A673 (cell line): ENCODE results near the gene TMEM203. TPM values are rescaled to one million over a fixed set of nuclear protein-coding genes. Genes with fewer than 3 reads are reported as not detected.

ENCODE experiments used
- BruUV-seq: library from RNA; stranded (reverse); fragments of 400-500 nt; replicated peaks from 2 replicates; lab custom pipeline; 2021; lab: Mats Ljungman, UMichigan
- CTCF ChIA-PET: fragments of 300-600 bp; sonication (Branson Sonifier 250); formaldehyde crosslinking; loops from one replicate; lab custom pipeline; 2022; ENCODE audit warnings: antibody characterized with exemption; lab: Charles Lee
- POLR2A ChIA-PET: fragments of 300-600 bp; sonication (Branson Sonifier 250); formaldehyde crosslinking; loops from one replicate; lab custom pipeline; 2022; ENCODE audit warnings: antibody characterized with exemption; ENCODE audit not compliant: low non-redundant PET; lab: Charles Lee
- DNase-seq: peaks from one replicate; pipeline ENCODE4 v3.0.0-alpha.2; 2015; ENCODE audit warnings: low spot score
- H3K27ac ChIP-seq: fragments of 200-600 bp; sonication (generic); 2 replicates; pipeline ENCODE4 v1.5.1; 2016; ENCODE audit warnings: mixed run types, low read depth, mild to moderate bottlenecking, mixed read lengths, antibody characterized with exemption, low read length; ENCODE audit not compliant: poor library complexity, severe bottlenecking
- H3K27me3 ChIP-seq: fragments of 200-600 bp; sonication (generic); replicated peaks from 2 replicates; pipeline ENCODE4 v1.6.1; 2017; ENCODE audit warnings: mixed run types, low read depth, mild to moderate bottlenecking, mixed read lengths, antibody characterized with exemption, low read length; ENCODE audit not compliant: insufficient read depth, poor library complexity
- H3K36me3 ChIP-seq: fragments of 200-600 bp; sonication (generic); 2 replicates; pipeline ENCODE4 v1.6.1; 2016; ENCODE audit warnings: mixed run types, mild to moderate bottlenecking, mixed read lengths, antibody characterized with exemption, low read length; ENCODE audit not compliant: insufficient read depth, poor library complexity, severe bottlenecking
- H3K4me1 ChIP-seq: fragments of 200-600 bp; sonication (generic); 2 replicates; pipeline ENCODE4 v1.6.1; 2017; ENCODE audit warnings: mixed run types, mild to moderate bottlenecking, mixed read lengths, antibody characterized with exemption, low read length; ENCODE audit not compliant: insufficient read depth, poor library complexity, severe bottlenecking
- H3K4me3 ChIP-seq: fragments of 200-600 bp; sonication (generic); 2 replicates; pipeline ENCODE4 v1.5.1; 2016; ENCODE audit warnings: low read depth, mixed run types, mild to moderate bottlenecking, mixed read lengths, low read length; ENCODE audit not compliant: poor library complexity, severe bottlenecking
- H3K9me3 ChIP-seq: fragments of 200-600 bp; sonication (generic); 2 replicates; pipeline ENCODE4 v1.6.1; 2016; ENCODE audit warnings: mixed run types, low read depth, mild to moderate bottlenecking, mixed read lengths, antibody characterized with exemption, low read length; ENCODE audit not compliant: poor library complexity, severe bottlenecking
- CTCF ChIP-seq: fragments of 300-800, 200-600 bp; sonication (generic); conservative IDR thresholded peaks from 2 replicates; pipeline ENCODE4 v1.5.1; 2017; ENCODE audit warnings: low read depth, mild to moderate bottlenecking, antibody characterized with exemption, low read length, moderate library complexity, mixed read lengths
- EZH2 ChIP-seq: fragments of 200-600 bp; sonication (generic); IDR thresholded peaks from 2 replicates; pipeline ENCODE4 v1.6.1; 2017; ENCODE audit warnings: borderline replicate concordance, low read depth, mild to moderate bottlenecking, mixed read lengths, antibody characterized with exemption, low read length; ENCODE audit not compliant: poor library complexity, severe bottlenecking
- intact Hi-C: fragments of 100-400 bp; cut with micrococcal nuclease; formaldehyde crosslinking; loops from one replicate; pipeline ENCODE4 v1.10.0; 2022; ENCODE audit not compliant: unreplicated experiment
- total RNA-seq: library from RNA; stranded (reverse); gene quantifications from 2 replicates; pipeline ENCODE4 v1.2.3, GENCODE V29; 2021

The TMEM203 gene
- total RNA-seq, 1 experiment from 2014 or later = 37.5 TPM

- BruUV-seq = no TSS peak
- CTCF ChIA-PET = interaction anchor here (0.6 to 1.8 kb wide), 7 partner anchors 11 to 160 kb away, joined by 3 to 13 read pairs (median 3); no protein-coding TSS in a partner anchor
- Histone ChIP-seq H3K4me1 (peaks cover 10% of the 10 kb centered on the region), H3K27ac (peak overlapping the region; percentile 96), H3K4me3 (peak overlapping the region; percentile 98), H3K27me3 (no peaks in the 10 kb centered on the region), H3K9me3 (no peaks in the 10 kb centered on the region), H3K36me3 (peaks cover 2% of the 10 kb centered on the region)
- intact Hi-C loops = no loop called here
- DNase-seq = no peak
- TF ChIP-seq EZH2 (no peak), CTCF (no peak)
- POLR2A ChIA-PET = interaction anchor here (0.9 kb wide), 1 partner anchor 51 kb away, joined by 4 read pairs; the partner anchor contains the start of gene TUBB4B
These were observed 15.9 kb downstream of the TMEM203 start for GRCh38 chr9:137189297-137190295.

- intact Hi-C loops = no loop called here
- H3K4me1 ChIP-seq = peaks cover 10% of the 10 kb centered on the region
- H3K27ac ChIP-seq = peak within 1 kb of the TSS; percentile 96
- H3K36me3 ChIP-seq = peaks cover 3% of the 10 kb centered on the region
- no peaks in the 10 kb centered on the region for H3K27me3 ChIP-seq
- CTCF ChIA-PET = interaction anchor here (0.6 to 1.8 kb wide), 5 partner anchors 12 to 159 kb away, joined by 3 to 13 read pairs (median 3); no protein-coding TSS in a partner anchor
- no peaks in the 10 kb centered on the region for H3K9me3 ChIP-seq
- POLR2A ChIA-PET = interaction anchor here (0.9 kb wide), 1 partner anchor 52 kb away, joined by 4 read pairs; the partner anchor contains the start of gene TUBB4B
- DNase-seq = peak; percentile 93
- peak within 1 kb of the TSS; percentile 98 for H3K4me3 ChIP-seq
- TF ChIP-seq EZH2 = no peak
- peak; percentile 45 for TF ChIP-seq CTCF
- TSS peak; percentile 87 for BruUV-seq
These were observed 16.8 kb downstream of the TMEM203 start, which contains the start of the genes ANAPC2 and SSNA1 for GRCh38 chr9:137188490-137189296. Gene ANAPC2, minus strand, starts transcription at chr9:137188560. Its CDS starts 28 bp downstream, at chr9:137188532. Gene SSNA1, plus strand, starts transcription at chr9:137188676. Its CDS starts 51 bp downstream, at chr9:137188727.

- intact Hi-C loops = no loop called here
- ChIA-PET POLR2A (no interaction called here), CTCF (interaction anchor here (1.8 kb wide), 1 partner anchor 49 kb away, joined by 5 read pairs; no protein-coding TSS in a partner anchor)
- peaks cover 8% of the 10 kb centered on the region for H3K36me3 ChIP-seq
- no peak for TF ChIP-seq EZH2
- no peak for TF ChIP-seq CTCF
- DNase-seq = no peak
- H3K9me3 ChIP-seq = no peaks in the 10 kb centered on the region
- peak overlapping the region; percentile 98 for H3K4me3 ChIP-seq
- H3K27me3 ChIP-seq = no peaks in the 10 kb centered on the region
- BruUV-seq = TSS peak; percentile 68
- H3K27ac ChIP-seq = peak overlapping the region; percentile 96
- H3K4me1 ChIP-seq = peaks cover 10% of the 10 kb centered on the region
These were observed 17.4 kb downstream of the TMEM203 start for GRCh38 chr9:137188086-137188489.
